Peyer's patch (tissue), 4 donors: Measurements from ENCODE around the gene NDUFAF3. TPM values are rescaled to one million over a fixed set of nuclear protein-coding genes. Genes with fewer than 3 reads are reported as not detected.
A peak's percentile ranks its signal among the peaks of the same experiment; 100 is the strongest.
"Not testable (repeated sequence)": the region's sequence is repeated elsewhere in the genome, so short reads cannot be mapped to it uniquely, and the experiment has no call there.

Experiments used
- DNase-seq, 3 donors: peaks; one replicate each; pipeline ENCODE4 v3.0.0-alpha.2; 2017 to 2019
- H3K27ac ChIP-seq, 4 donors: fragments of 200-600 bp; sonication (generic); one replicate each; pipeline ENCODE4 v1.5.1; 2016 to 2019
- H3K27me3 ChIP-seq, 2 donors: fragments of 200-600 bp; sonication (generic); one replicate each; pipeline ENCODE4 v1.5.1; 2019
- H3K36me3 ChIP-seq, 3 donors: fragments of 200-600 bp; sonication (generic); one replicate each; pipeline ENCODE4 v1.5.1; 2016 to 2019
- H3K4me1 ChIP-seq, 4 donors: fragments of 200-600 bp; sonication (generic); one replicate each; pipeline ENCODE4 v1.5.1; 2016 to 2019
- H3K4me3 ChIP-seq, 4 donors: fragments of 200-600 bp; sonication (generic); 1 replicate in 3 of 4; 2 replicates in 1 of 4; pipeline ENCODE4 v1.5.1; 2016 to 2019; ENCODE audit warnings: mild to moderate bottlenecking in 1 of 4
- H3K9me3 ChIP-seq, 4 donors: fragments of 200-600 bp; sonication (generic); one replicate each; pipeline ENCODE4 v1.5.1; 2016 to 2019; ENCODE audit warnings: mild to moderate bottlenecking in 1 of 4
- POLR2A ChIP-seq, 2 donors: fragments of 450-650 bp; IDR thresholded peaks; one replicate each; pipeline ENCODE4 v1.5.1; 2017; ENCODE audit warnings: antibody characterized with exemption in 2 of 2, mild to moderate bottlenecking in 2 of 2, moderate library complexity in 2 of 2
- total RNA-seq, 4 donors: library from RNA; depleted of rRNA; stranded (reverse); fragments of >200 nt; gene quantifications; one replicate each; pipeline ENCODE4 v1.1.0, GENCODE V29; 2016
- TF ChIP-seq, protein P1 (sequence below), 6 experiments: fragments of 450-650 bp in 4 of 6; fragments of 200-600 bp in 2 of 6; sonication (generic) in 1 of 6; IDR thresholded peaks; one replicate each; pipeline ENCODE4 v1.5.1; 2017 to 2019; ENCODE audit warnings: antibody characterized with exemption in 6 of 6, mild to moderate bottlenecking in 3 of 6, moderate library complexity in 1 of 6

Gene NDUFAF3
- total RNA-seq, 4 donors from 2014 or later, result 64.7 to 164 (median 106) TPM

DNA sequence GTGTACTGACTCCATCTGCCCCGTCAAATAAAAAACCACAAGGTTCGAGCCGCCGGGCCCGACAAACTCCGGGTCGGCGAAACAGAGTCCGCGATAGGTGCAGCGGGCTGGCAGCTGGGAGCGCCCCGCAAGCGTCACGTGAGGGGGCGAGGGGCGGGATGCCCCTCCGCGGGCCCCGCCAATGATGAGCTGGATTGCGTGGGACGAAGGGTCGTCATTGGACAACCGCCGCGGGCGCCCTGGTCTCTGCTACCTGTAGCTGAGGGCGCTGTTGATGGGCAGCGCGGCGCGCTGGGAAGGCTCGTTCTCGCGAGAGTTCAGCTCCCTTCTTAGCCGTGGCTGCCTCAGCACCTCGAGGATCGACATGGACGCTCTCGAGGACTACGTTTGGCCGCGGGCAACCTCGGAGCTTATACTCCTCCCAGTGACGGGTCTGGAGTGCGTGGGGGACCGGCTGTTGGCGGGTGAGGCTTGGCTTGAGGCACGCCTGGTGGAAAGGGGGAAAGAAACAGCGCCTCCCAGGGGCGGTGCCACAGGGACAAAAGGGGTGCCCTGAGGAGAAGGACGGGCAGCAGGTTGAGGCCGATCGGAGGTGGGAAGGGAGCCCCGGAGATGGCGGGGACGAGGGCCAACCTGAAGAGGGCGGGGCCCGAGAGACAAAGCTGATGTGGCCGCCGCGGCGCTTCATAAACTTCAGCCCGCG, 14.7 kb upstream of the NDUFAF3 start, which contains the start of gene WDR6:
Gene WDR6 (plus strand): TSS at position 324 of the 703 bp plus-strand sequence. CDS start 41 bp downstream, at position 365.
- H3K27me3 ChIP-seq, result no peaks in the 10 kb centered on the region
- peak; percentile 98 to 99 (median 98) for DNase-seq
- peak within 1 kb of the TSS; percentile 71 to 92 (median 76) for H3K4me3 ChIP-seq
- peaks cover 0 to 27% (median 3%) of the 10 kb centered on the region in 4 donors for H3K4me1 ChIP-seq
- peaks cover 0 to 8% (median 0%) of the 10 kb centered on the region in 3 donors for H3K36me3 ChIP-seq
- H3K9me3 ChIP-seq, result no peaks in the 10 kb centered on the region
- peak within 1 kb of the TSS; percentile 88 to 94 (median 93) for H3K27ac ChIP-seq
- peak; percentile 60 to 65 for TF ChIP-seq POLR2A (IDR thresholded peaks at IDR 0.05)
- TF ChIP-seq, protein P1, sequence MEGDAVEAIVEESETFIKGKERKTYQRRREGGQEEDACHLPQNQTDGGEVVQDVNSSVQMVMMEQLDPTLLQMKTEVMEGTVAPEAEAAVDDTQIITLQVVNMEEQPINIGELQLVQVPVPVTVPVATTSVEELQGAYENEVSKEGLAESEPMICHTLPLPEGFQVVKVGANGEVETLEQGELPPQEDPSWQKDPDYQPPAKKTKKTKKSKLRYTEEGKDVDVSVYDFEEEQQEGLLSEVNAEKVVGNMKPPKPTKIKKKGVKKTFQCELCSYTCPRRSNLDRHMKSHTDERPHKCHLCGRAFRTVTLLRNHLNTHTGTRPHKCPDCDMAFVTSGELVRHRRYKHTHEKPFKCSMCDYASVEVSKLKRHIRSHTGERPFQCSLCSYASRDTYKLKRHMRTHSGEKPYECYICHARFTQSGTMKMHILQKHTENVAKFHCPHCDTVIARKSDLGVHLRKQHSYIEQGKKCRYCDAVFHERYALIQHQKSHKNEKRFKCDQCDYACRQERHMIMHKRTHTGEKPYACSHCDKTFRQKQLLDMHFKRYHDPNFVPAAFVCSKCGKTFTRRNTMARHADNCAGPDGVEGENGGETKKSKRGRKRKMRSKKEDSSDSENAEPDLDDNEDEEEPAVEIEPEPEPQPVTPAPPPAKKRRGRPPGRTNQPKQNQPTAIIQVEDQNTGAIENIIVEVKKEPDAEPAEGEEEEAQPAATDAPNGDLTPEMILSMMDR (IDR thresholded peaks at IDR 0.05), result peak; percentile 25 to 61 (median 48)

DNA sequence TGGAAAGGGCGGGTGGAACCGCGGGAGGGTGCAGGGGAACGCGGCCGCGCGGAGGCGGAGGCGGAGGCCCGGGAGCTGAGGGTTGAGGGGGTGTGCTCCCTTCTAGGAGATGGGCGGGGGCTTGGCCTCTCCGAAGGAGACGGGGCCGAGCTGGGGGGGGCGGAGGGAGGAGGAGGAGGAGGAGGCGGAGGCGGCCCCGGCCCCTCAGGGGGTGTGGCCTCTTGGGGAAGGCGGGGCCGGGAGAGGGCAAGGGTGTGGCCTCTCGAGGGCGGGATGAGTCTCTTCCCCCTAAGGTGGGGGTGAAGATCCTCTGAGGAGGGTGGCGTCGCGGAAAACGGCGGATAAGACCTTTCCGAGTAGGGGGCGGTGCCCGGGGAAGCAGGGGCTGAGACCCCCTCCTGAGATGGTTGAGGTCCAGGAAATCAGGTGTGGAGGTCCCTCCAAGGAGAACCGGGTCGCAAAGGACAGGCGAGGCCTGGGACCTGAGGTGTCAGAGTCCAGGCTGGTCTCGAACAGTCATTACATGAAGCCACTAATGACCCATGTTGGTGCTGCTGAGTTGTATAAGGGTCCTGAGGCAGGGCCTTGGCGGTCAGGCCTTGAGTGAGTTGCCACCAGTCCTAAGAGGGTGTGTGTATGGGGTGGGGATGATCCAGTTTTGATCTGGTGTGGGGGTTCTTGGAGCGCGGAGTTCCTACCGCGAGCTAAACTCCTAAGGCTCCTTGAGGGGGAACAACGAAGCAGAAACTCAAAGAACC, 14.0 kb upstream of the NDUFAF3 start:
- TF ChIP-seq, protein P1 (IDR thresholded peaks at IDR 0.05), result no peak
- peak in 1 of 2 donors; percentile 13 for TF ChIP-seq POLR2A (IDR thresholded peaks at IDR 0.05)
- Histone ChIP-seq H3K27me3 (no peaks in the 10 kb centered on the region), H3K4me3 (peak overlapping the region; percentile 71 to 92 (median 76)), H3K9me3 (no peaks in the 10 kb centered on the region), H3K4me1 (peaks cover 0 to 32% (median 3%) of the 10 kb centered on the region in 4 donors), H3K36me3 (peaks cover 0 to 16% (median 0%) of the 10 kb centered on the region in 3 donors), H3K27ac (peak overlapping the region; percentile 88 to 94 (median 93))
- DNase-seq, result peak; percentile 90 to 95 (median 95)

DNA sequence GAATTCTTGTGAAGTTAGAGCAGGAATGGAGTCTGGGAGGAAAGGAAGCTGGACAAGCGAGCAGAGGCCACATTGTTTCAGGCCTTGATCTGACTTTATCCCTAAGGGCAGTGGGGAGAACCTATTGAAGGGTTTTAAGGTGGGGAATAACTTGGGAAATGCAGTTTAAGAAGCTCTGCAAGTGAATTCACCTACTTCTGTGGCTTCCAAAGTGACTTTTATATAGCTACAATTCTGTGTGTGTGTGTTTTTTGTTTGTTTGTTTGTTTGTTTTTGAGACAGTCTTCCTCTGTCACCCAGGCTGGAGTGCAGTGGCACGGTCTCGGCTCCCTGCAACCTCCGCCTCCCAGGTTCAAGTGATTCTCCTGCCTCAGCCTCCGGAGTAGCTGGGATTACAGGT, 13.3 kb upstream of the NDUFAF3 start:
- Histone ChIP-seq H3K27ac (peak overlapping the region; percentile 88 to 94 (median 93)), H3K4me3 (peak overlapping the region in 2 of 4 donors; percentile 71 to 76), H3K4me1 (peaks cover 0 to 32% (median 3%) of the 10 kb centered on the region in 4 donors), H3K36me3 (peaks cover 0 to 20% (median 0%) of the 10 kb centered on the region in 3 donors)
- not testable (repeated sequence) for H3K27me3 ChIP-seq, DNase-seq, H3K9me3 ChIP-seq

DNA sequence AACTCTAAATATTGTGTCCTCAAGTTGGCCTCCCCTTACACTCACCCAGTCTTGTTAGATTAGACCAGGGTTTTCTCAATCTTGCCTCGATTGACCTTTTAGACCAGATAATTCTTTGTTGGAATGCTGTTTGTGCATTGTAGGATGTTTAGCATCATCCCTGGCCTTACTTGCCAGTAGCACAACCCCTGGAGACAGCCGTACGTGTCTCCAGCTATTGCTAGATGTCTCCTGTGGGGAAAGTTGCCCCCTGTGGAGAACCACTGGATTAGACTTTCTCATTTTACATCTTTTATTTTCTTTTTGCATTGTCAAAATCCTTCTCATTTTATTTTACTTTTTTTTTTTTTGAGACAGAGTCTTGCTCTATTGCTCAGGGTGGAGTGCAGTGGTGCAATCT, 12.5 kb upstream of the NDUFAF3 start:
- Histone ChIP-seq H3K4me3 (no peak overlapping the region), H3K36me3 (peaks cover 0 to 28% (median 0%) of the 10 kb centered on the region in 3 donors), H3K4me1 (peaks cover 0 to 32% (median 3%) of the 10 kb centered on the region in 4 donors), H3K9me3 (no peaks in the 10 kb centered on the region), H3K27ac (no peak overlapping the region), H3K27me3 (no peaks in the 10 kb centered on the region)
- DNase-seq, result no peak
- no peak for TF ChIP-seq POLR2A (IDR thresholded peaks at IDR 0.05)

DNA sequence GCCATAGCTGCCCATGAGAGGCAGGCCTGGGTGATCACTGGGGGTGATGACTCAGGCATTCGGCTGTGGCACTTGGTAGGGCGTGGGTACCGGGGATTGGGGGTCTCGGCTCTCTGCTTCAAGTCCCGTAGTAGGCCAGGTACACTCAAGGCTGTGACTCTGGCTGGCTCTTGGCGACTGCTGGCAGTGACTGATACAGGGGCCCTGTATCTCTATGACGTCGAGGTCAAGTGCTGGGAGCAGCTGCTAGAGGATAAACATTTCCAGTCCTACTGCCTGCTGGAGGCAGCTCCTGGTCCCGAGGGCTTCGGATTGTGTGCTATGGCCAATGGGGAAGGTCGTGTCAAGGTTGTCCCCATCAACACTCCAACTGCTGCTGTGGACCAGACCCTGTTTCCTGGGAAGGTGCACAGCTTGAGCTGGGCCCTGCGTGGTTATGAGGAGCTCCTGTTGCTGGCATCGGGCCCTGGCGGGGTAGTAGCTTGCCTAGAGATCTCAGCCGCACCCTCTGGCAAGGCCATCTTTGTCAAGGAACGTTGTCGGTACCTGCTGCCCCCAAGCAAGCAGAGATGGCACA, 9.4 kb upstream of the NDUFAF3 start:
- Histone ChIP-seq H3K9me3 (no peaks in the 10 kb centered on the region), H3K27ac (no peak overlapping the region), H3K36me3 (peaks cover 0 to 51% (median 0%) of the 10 kb centered on the region in 3 donors), H3K4me3 (no peak overlapping the region), H3K4me1 (peaks cover 0 to 27% (median 7%) of the 10 kb centered on the region in 4 donors), H3K27me3 (no peaks in the 10 kb centered on the region)
- no peak for TF ChIP-seq POLR2A (IDR thresholded peaks at IDR 0.05)
- TF ChIP-seq, protein P1 (IDR thresholded peaks at IDR 0.05), result no peak
- no peak for DNase-seq

DNA sequence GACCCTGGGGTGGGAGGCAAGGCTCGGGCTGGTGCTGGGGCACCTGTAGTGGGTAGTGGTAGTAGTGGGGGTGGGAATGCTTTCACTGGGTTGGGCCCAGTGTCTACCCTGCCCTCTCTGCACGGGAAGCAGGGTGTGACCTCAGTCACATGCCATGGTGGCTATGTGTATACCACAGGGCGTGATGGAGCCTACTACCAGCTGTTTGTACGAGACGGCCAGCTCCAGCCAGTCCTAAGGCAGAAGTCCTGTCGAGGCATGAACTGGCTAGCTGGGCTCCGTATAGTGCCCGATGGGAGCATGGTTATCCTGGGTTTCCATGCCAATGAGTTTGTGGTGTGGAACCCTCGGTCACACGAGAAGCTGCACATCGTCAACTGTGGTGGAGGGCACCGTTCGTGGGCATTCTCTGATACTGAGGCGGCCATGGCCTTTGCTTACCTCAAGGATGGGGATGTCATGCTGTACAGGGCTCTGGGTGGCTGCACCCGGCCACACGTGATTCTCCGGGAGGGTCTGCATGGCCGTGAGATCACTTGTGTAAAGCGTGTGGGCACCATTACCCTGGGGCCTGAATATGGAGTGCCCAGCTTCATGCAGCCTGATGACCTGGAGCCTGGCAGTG, 8.7 kb upstream of the NDUFAF3 start:
- H3K9me3 ChIP-seq, result no peaks in the 10 kb centered on the region
- DNase-seq, result no peak
- H3K4me3 ChIP-seq, result no peak overlapping the region
- H3K36me3 ChIP-seq, result peaks cover 0 to 51% (median 0%) of the 10 kb centered on the region in 3 donors
- peaks cover 0 to 28% (median 9%) of the 10 kb centered on the region in 4 donors for H3K4me1 ChIP-seq
- H3K27ac ChIP-seq, result no peak overlapping the region
- TF ChIP-seq, protein P1 (IDR thresholded peaks at IDR 0.05), result no peak
- no peak for TF ChIP-seq POLR2A (IDR thresholded peaks at IDR 0.05)
- H3K27me3 ChIP-seq, result no peaks in the 10 kb centered on the region
